Activated CD4-positive, alpha-beta T cell treated with anti-CD3 and anti-CD28 coated beads for 36 hours (primary cell): Measurements from ENCODE around the gene FBXW4. TPM values are rescaled to one million over a fixed set of nuclear protein-coding genes. Genes with fewer than 3 reads are reported as not detected.

Experiments
- ATAC-seq: fragments of 200-7000 bp; cut with Tn5 transposase; one replicate; pipeline ENCODE4 v1.10.0; 2021; ENCODE audit warnings: mild to moderate bottlenecking, moderate library complexity
- CTCF ChIA-PET: fragments of 350-600 bp; sonication (Branson Sonifier 250); formaldehyde crosslinking; loops from one replicate; lab custom pipeline; 2021; ENCODE audit warnings: antibody characterized with exemption; lab: Charles Lee
- POLR2A ChIA-PET: fragments of 350-600 bp; sonication (Branson Sonifier 250); formaldehyde crosslinking; loops from one replicate; lab custom pipeline; 2021; ENCODE audit warnings: antibody characterized with exemption, inconsistent platforms; lab: Charles Lee
- DNase-seq: peaks from one replicate; pipeline ENCODE4 v3.0.0-alpha.2; 2020
- H3K27ac Mint-ChIP-seq: one replicate; pipeline ENCODE4 v1.8.0; 2021; ENCODE audit warnings: mixed read lengths
- H3K27me3 Mint-ChIP-seq: one replicate; pipeline ENCODE4 v1.8.0; 2021; ENCODE audit warnings: mixed read lengths
- H3K36me3 Mint-ChIP-seq: one replicate; pipeline ENCODE4 v1.8.0; 2021; ENCODE audit warnings: low read depth, mixed read lengths
- H3K4me1 Mint-ChIP-seq: one replicate; pipeline ENCODE4 v1.8.0; 2021; ENCODE audit warnings: mixed read lengths
- H3K4me3 Mint-ChIP-seq: one replicate; pipeline ENCODE4 v1.8.0; 2021; ENCODE audit warnings: mild to moderate bottlenecking, moderate library complexity, mixed read lengths
- H3K9me3 Mint-ChIP-seq: one replicate; pipeline ENCODE4 v1.8.0; 2021; ENCODE audit warnings: low read depth, mixed read lengths
- intact Hi-C, 2 experiments: fragments of 100-400 bp; cut with DNase I in 1 of 2; cut with micrococcal nuclease in 1 of 2; formaldehyde crosslinking; loops; one replicate each; pipeline versions ENCODE4 v1.14.2 to v1.15.1; 2022 to 2024; cut with DNase I, micrococcal nuclease
- total RNA-seq, 2 experiments: library from RNA; stranded (reverse); gene quantifications; one replicate each; pipeline ENCODE4 v1.2.3, GENCODE V29; 2021

FBXW4 gene
- total RNA-seq, 2 experiments from 2014 or later = 34.7 to 36.3 TPM

GRCh38 chr10:101696632-101697031 is 1.7 kb upstream of the FBXW4 start:
- Mint-ChIP-seq H3K27me3 (no peaks in the 10 kb centered on the region), H3K27ac (no peak overlapping the region), H3K4me1 (peaks cover 21% of the 10 kb centered on the region), H3K36me3 (peaks cover 7% of the 10 kb centered on the region), H3K9me3 (no peaks in the 10 kb centered on the region), H3K4me3 (no peak overlapping the region)
- intact Hi-C loops = loop anchor here in 1 of 2 experiments (10.0 kb wide), 1 partner anchor 418 kb away; no protein-coding TSS in a partner anchor
- ChIA-PET POLR2A (no interaction called here), CTCF (no interaction called here)
- ATAC-seq (no peak), DNase-seq (no peak)

GRCh38 chr10:101695404-101695890 is 477 bp upstream of the FBXW4 start:
- no peaks in the 10 kb centered on the region for H3K9me3 Mint-ChIP-seq
- CTCF ChIA-PET = interaction anchor here (0.6 kb wide), 1 partner anchor 86 kb away, joined by 4 read pairs; no protein-coding TSS in a partner anchor
- H3K27ac Mint-ChIP-seq = peak overlapping the region; percentile 78
- peak overlapping the region; percentile 88 for H3K4me3 Mint-ChIP-seq
- H3K36me3 Mint-ChIP-seq = peaks cover 7% of the 10 kb centered on the region
- H3K4me1 Mint-ChIP-seq = peaks cover 31% of the 10 kb centered on the region
- no peak for ATAC-seq
- no peak for DNase-seq
- POLR2A ChIA-PET = no interaction called here
- no peaks in the 10 kb centered on the region for H3K27me3 Mint-ChIP-seq
- intact Hi-C loops = loop anchor here (1.0 to 10.0 kb wide), 4 partner anchors 8 to 419 kb away; no protein-coding TSS in a partner anchor

- peak overlapping the region; percentile 97 for H3K27ac Mint-ChIP-seq
- ChIA-PET CTCF (interaction anchor here (1.0 to 2.2 kb wide), 5 partner anchors 10 to 90 kb away, joined by 4 to 7 read pairs (median 5); partner anchors contain the start of gene NPM3), POLR2A (interaction anchor here (0.5 to 1.2 kb wide), 2 partner anchors 124 to 314 kb away, joined by 3 to 4 read pairs; partner anchors contain the start of gene OGA)
- peaks cover 43% of the 10 kb centered on the region for H3K4me1 Mint-ChIP-seq
- H3K27me3 Mint-ChIP-seq = no peaks in the 10 kb centered on the region
- intact Hi-C loops = loop anchor here (1.0 to 10.0 kb wide), 7 partner anchors 87 to 1157 kb away; partner anchors contain the start of genes DPCD (in 1 of the 2), HIF1AN (in 1 of the 2), HPS6 (in 1 of the 2) and OGA (in 1 of the 2)
- peak overlapping the region; percentile 88 for H3K4me3 Mint-ChIP-seq
- no peaks in the 10 kb centered on the region for H3K9me3 Mint-ChIP-seq
- peaks cover 6% of the 10 kb centered on the region for H3K36me3 Mint-ChIP-seq
- DNase-seq (peak; percentile 80), ATAC-seq (peak; percentile 76)
Observed at GRCh38 chr10:101693978-101694673, 844 bp downstream of the FBXW4 start.

- CTCF ChIA-PET = interaction anchor here (1.0 to 2.2 kb wide), 5 partner anchors 11 to 90 kb away, joined by 4 to 7 read pairs (median 5); partner anchors contain the start of gene NPM3
- peak overlapping the region; percentile 88 for H3K4me3 Mint-ChIP-seq
- no peaks in the 10 kb centered on the region for H3K27me3 Mint-ChIP-seq
- intact Hi-C loops = loop anchor here in 1 of 2 experiments (5.0 to 10.0 kb wide), 3 partner anchors 374 to 1156 kb away; partner anchors contain the start of genes HIF1AN and HPS6
- ATAC-seq (peak; percentile 22), DNase-seq (peak; percentile 42)
- H3K27ac Mint-ChIP-seq = peak overlapping the region; percentile 97
- H3K9me3 Mint-ChIP-seq = no peaks in the 10 kb centered on the region
- peaks cover 6% of the 10 kb centered on the region for H3K36me3 Mint-ChIP-seq
- POLR2A ChIA-PET = interaction anchor here (1.2 kb wide), 1 partner anchor 125 kb away, joined by 4 read pairs; the partner anchor contains the start of gene OGA
- peaks cover 48% of the 10 kb centered on the region for H3K4me1 Mint-ChIP-seq
Observed at GRCh38 chr10:101693651-101693977, 1.4 kb downstream of the FBXW4 start.

GRCh38 chr10:101691081-101691480 is 3.9 kb downstream of the FBXW4 start:
- H3K27me3 Mint-ChIP-seq = no peaks in the 10 kb centered on the region
- H3K27ac Mint-ChIP-seq = no peak overlapping the region
- H3K4me3 Mint-ChIP-seq = no peak overlapping the region
- H3K9me3 Mint-ChIP-seq = no peaks in the 10 kb centered on the region
- ATAC-seq = no peak
- CTCF ChIA-PET = interaction anchor here (0.5 kb wide), 1 partner anchor 1317 kb away, joined by 3 read pairs; no protein-coding TSS in a partner anchor
- peaks cover 22% of the 10 kb centered on the region for H3K36me3 Mint-ChIP-seq
- no peak for DNase-seq
- intact Hi-C loops = loop anchor here in 1 of 2 experiments (5.0 to 10.0 kb wide), 3 partner anchors 376 to 1154 kb away; partner anchors contain the start of genes HIF1AN and HPS6
- peaks cover 70% of the 10 kb centered on the region for H3K4me1 Mint-ChIP-seq
- POLR2A ChIA-PET = no interaction called here

GRCh38 chr10:101690461-101690860 is 4.5 kb downstream of the FBXW4 start:
- Mint-ChIP-seq H3K36me3 (peaks cover 23% of the 10 kb centered on the region), H3K4me1 (peaks cover 68% of the 10 kb centered on the region), H3K4me3 (no peak overlapping the region), H3K9me3 (no peaks in the 10 kb centered on the region), H3K27me3 (no peaks in the 10 kb centered on the region), H3K27ac (no peak overlapping the region)
- intact Hi-C loops = loop anchor here in 1 of 2 experiments (5.0 to 10.0 kb wide), 3 partner anchors 377 to 1153 kb away; partner anchors contain the start of genes HIF1AN and HPS6
- no peak for DNase-seq
- POLR2A ChIA-PET = no interaction called here
- ATAC-seq = no peak
- CTCF ChIA-PET = interaction anchor here (0.5 to 1.0 kb wide), 2 partner anchors 11 to 1317 kb away, joined by 3 read pairs; no protein-coding TSS in a partner anchor

GRCh38 chr10:101687071-101687658 is 7.8 kb downstream of the FBXW4 start:
- Mint-ChIP-seq H3K4me3 (no peak overlapping the region), H3K9me3 (no peaks in the 10 kb centered on the region), H3K36me3 (peaks cover 19% of the 10 kb centered on the region), H3K4me1 (peaks cover 74% of the 10 kb centered on the region), H3K27ac (peak overlapping the region; percentile 18), H3K27me3 (no peaks in the 10 kb centered on the region)
- no peak for ATAC-seq
- intact Hi-C loops = no loop called here
- ChIA-PET POLR2A (no interaction called here), CTCF (interaction anchor here (0.7 to 1.4 kb wide), 2 partner anchors 16 kb away, joined by 3 to 4 read pairs; no protein-coding TSS in a partner anchor)
- DNase-seq = no peak

GRCh38 chr10:101686133-101686925 is 8.6 kb downstream of the FBXW4 start:
- peaks cover 68% of the 10 kb centered on the region for H3K4me1 Mint-ChIP-seq
- intact Hi-C loops = no loop called here
- H3K9me3 Mint-ChIP-seq = no peaks in the 10 kb centered on the region
- peaks cover 19% of the 10 kb centered on the region for H3K36me3 Mint-ChIP-seq
- H3K27me3 Mint-ChIP-seq = no peaks in the 10 kb centered on the region
- H3K4me3 Mint-ChIP-seq = no peak overlapping the region
- DNase-seq (no peak), ATAC-seq (no peak)
- H3K27ac Mint-ChIP-seq = no peak overlapping the region
- ChIA-PET CTCF (interaction anchor here (0.6 to 0.7 kb wide), 2 partner anchors 16 kb away, joined by 4 read pairs; no protein-coding TSS in a partner anchor), POLR2A (no interaction called here)

- H3K4me1 Mint-ChIP-seq = peaks cover 56% of the 10 kb centered on the region
- H3K4me3 Mint-ChIP-seq = no peak overlapping the region
- no peak for DNase-seq
- no peak overlapping the region for H3K27ac Mint-ChIP-seq
- CTCF ChIA-PET = interaction anchor here (0.6 kb wide), 1 partner anchor 97 kb away, joined by 3 read pairs; no protein-coding TSS in a partner anchor
- H3K27me3 Mint-ChIP-seq = no peaks in the 10 kb centered on the region
- intact Hi-C loops = no loop called here
- peaks cover 17% of the 10 kb centered on the region for H3K36me3 Mint-ChIP-seq
- POLR2A ChIA-PET = interaction anchor here (0.7 kb wide), 1 partner anchor 14 kb away, joined by 3 read pairs; no protein-coding TSS in a partner anchor
- ATAC-seq = no peak
- no peaks in the 10 kb centered on the region for H3K9me3 Mint-ChIP-seq
Observed at GRCh38 chr10:101684782-101685181, 10.2 kb downstream of the FBXW4 start.

GRCh38 chr10:101683276-101683675 is 11.7 kb downstream of the FBXW4 start:
- H3K4me1 Mint-ChIP-seq = peaks cover 41% of the 10 kb centered on the region
- peaks cover 16% of the 10 kb centered on the region for H3K36me3 Mint-ChIP-seq
- H3K27me3 Mint-ChIP-seq = no peaks in the 10 kb centered on the region
- DNase-seq (no peak), ATAC-seq (no peak)
- no peaks in the 10 kb centered on the region for H3K9me3 Mint-ChIP-seq
- no peak overlapping the region for H3K27ac Mint-ChIP-seq
- POLR2A ChIA-PET = no interaction called here
- intact Hi-C loops = no loop called here
- CTCF ChIA-PET = interaction anchor here (0.7 to 1.4 kb wide), 3 partner anchors 19 to 295 kb away, joined by 3 to 5 read pairs (median 3); no protein-coding TSS in a partner anchor
- H3K4me3 Mint-ChIP-seq = no peak overlapping the region
